PC-3 (cell line): ENCODE data around the gene KANK4. TPM values are rescaled to one million over a fixed set of nuclear protein-coding genes. Genes with fewer than 3 reads are reported as not detected.

ENCODE experiments used
- ATAC-seq: fragments of 200-7000 bp; cut with Tn5 transposase; 2 replicates; pipeline ENCODE4 v1.9.1; 2020; ENCODE audit warnings: mild to moderate bottlenecking, moderate library complexity
- BruUV-seq: library from RNA; stranded (reverse); fragments of 400-500 nt; replicated peaks from 2 replicates; lab custom pipeline; 2021; lab: Mats Ljungman, UMichigan
- CTCF ChIA-PET: fragments of 300-600 bp; sonication (Branson Sonifier 250); formaldehyde crosslinking; loops from one replicate; lab custom pipeline; 2022; ENCODE audit warnings: antibody characterized with exemption; lab: Charles Lee
- POLR2A ChIA-PET: fragments of 300-600 bp; sonication (Branson Sonifier 250); formaldehyde crosslinking; loops from one replicate; lab custom pipeline; 2022; ENCODE audit warnings: antibody characterized with exemption; ENCODE audit not compliant: unreplicated experiment; lab: Charles Lee
- DNase-seq: peaks from one replicate; pipeline ENCODE4 v3.0.0-alpha.2; 2015
- H2AFZ ChIP-seq: fragments of 300-600 bp; sonication (generic); 2 replicates; pipeline ENCODE4 v1.6.0; 2016; ENCODE audit warnings: antibody characterized with exemption, low read length
- H3F3A ChIP-seq: fragments of 300-600 bp; sonication (generic); one replicate; pipeline ENCODE4 v1.6.0; 2017; ENCODE audit warnings: antibody characterized with exemption, low read length, control low read depth, mild to moderate bottlenecking; ENCODE audit not compliant: unreplicated experiment
- H3K27ac ChIP-seq: fragments of 300-600 bp; sonication (generic); 2 replicates; pipeline ENCODE4 v1.5.1; 2016; ENCODE audit warnings: mild to moderate bottlenecking, low read length
- H3K27me3 ChIP-seq: fragments of 300-600 bp; sonication (generic); 2 replicates; pipeline ENCODE4 v1.6.1; 2016; ENCODE audit warnings: low read length, mixed read lengths
- H3K36me3 ChIP-seq: fragments of 300-600 bp; sonication (generic); 2 replicates; pipeline ENCODE4 v1.6.1; 2016; ENCODE audit warnings: low read depth, mixed run types, low read length, mixed read lengths
- H3K4me1 ChIP-seq: fragments of 300-600 bp; sonication (generic); 2 replicates; pipeline ENCODE4 v1.5.1; 2016; ENCODE audit warnings: low read length; ENCODE audit not compliant: insufficient read depth
- H3K4me2 ChIP-seq: fragments of 300-600 bp; sonication (generic); 2 replicates; pipeline ENCODE4 v1.6.0; 2016; ENCODE audit warnings: low read length
- H3K4me3 ChIP-seq: fragments of 300-600 bp; sonication (generic); 2 replicates; pipeline ENCODE4 v1.5.1; 2016; ENCODE audit warnings: mild to moderate bottlenecking, low read length, mixed read lengths
- H3K79me2 ChIP-seq: fragments of 300-600 bp; sonication (generic); 2 replicates; pipeline ENCODE4 v1.6.1; 2017; ENCODE audit warnings: low read length, mixed read lengths
- H3K9ac ChIP-seq: fragments of 300-600 bp; sonication (generic); 2 replicates; pipeline ENCODE4 v1.6.0; 2016; ENCODE audit warnings: mild to moderate bottlenecking, low read length
- H3K9me2 ChIP-seq: fragments of 300-600 bp; sonication (generic); replicated peaks from 2 replicates; pipeline ENCODE4 v1.6.1; 2016; ENCODE audit warnings: mixed run types, low read length, mixed read lengths
- H3K9me3 ChIP-seq: fragments of 300-600 bp; sonication (generic); 2 replicates; pipeline ENCODE4 v1.6.1; 2016; ENCODE audit warnings: low read length, mixed read lengths
- H4K20me1 ChIP-seq: fragments of 300-600 bp; sonication (generic); 2 replicates; pipeline ENCODE4 v1.6.1; 2016; ENCODE audit warnings: low read length, mixed read lengths
- CTCF ChIP-seq: fragments of 300-600 bp; sonication (generic); conservative IDR thresholded peaks from 2 replicates; pipeline ENCODE4 v1.5.1; 2017; ENCODE audit warnings: antibody characterized with exemption, low read depth, mild to moderate bottlenecking, low read length
- EZH2 ChIP-seq: fragments of 300-600 bp; sonication (generic); IDR thresholded peaks from one replicate; pipeline ENCODE4 v1.6.1; 2017; ENCODE audit warnings: antibody characterized with exemption, mild to moderate bottlenecking, low read length; ENCODE audit not compliant: unreplicated experiment
- EZH2phosphoT487 ChIP-seq: fragments of 300-600 bp; sonication (generic); IDR thresholded peaks from 2 replicates; pipeline ENCODE4 v1.6.1; 2018; ENCODE audit warnings: mild to moderate bottlenecking, antibody characterized with exemption, low read length, borderline replicate concordance
- intact Hi-C: fragments of 100-400 bp; cut with micrococcal nuclease; formaldehyde crosslinking; loops from 2 replicates; pipeline ENCODE4 v1.9.0; 2023
- total RNA-seq: library from RNA; depleted of rRNA; stranded (reverse); fragments of >200 nt; gene quantifications from 2 replicates; pipeline ENCODE4 v1.2.3, GENCODE V29; 2014

KANK4 gene
- total RNA-seq, 1 experiment from 2014 or later, result not detected

GRCh38 chr1:62213075-62213914 is 105.9 kb downstream of the KANK4 start:
- TF ChIP-seq CTCF (no peak), EZH2 (no peak), EZH2phosphoT487 (no peak)
- no TSS peak for BruUV-seq
- H3K36me3 ChIP-seq, result no peaks in the 10 kb centered on the region
- ChIA-PET CTCF (no interaction called here), POLR2A (no interaction called here)
- no peaks in the 10 kb centered on the region for H3K79me2 ChIP-seq
- no peak overlapping the region for H3K27ac ChIP-seq
- H3K9me2 ChIP-seq, result no peaks in the 10 kb centered on the region
- DNase-seq (no peak), ATAC-seq (no peak)
- no peaks in the 10 kb centered on the region for H3F3A ChIP-seq
- no peak overlapping the region for H3K9ac ChIP-seq
- H3K9me3 ChIP-seq, result peaks cover 9% of the 10 kb centered on the region; the same call in 1 of the 2 replicates
- H3K4me1 ChIP-seq, result peaks cover 10% of the 10 kb centered on the region
- H2AFZ ChIP-seq, result no peak overlapping the region
- no peaks in the 10 kb centered on the region for H3K27me3 ChIP-seq
- no peaks in the 10 kb centered on the region for H4K20me1 ChIP-seq
- no peak overlapping the region for H3K4me3 ChIP-seq
- H3K4me2 ChIP-seq, result no peak overlapping the region
- intact Hi-C loops, result no loop called here

- no peak for DNase-seq
- intact Hi-C loops, result no loop called here
- POLR2A ChIA-PET, result no interaction called here
- no peak overlapping the region for H3K9ac ChIP-seq
- no peaks in the 10 kb centered on the region for H3K79me2 ChIP-seq
- TF ChIP-seq EZH2 (no peak), CTCF (no peak), EZH2phosphoT487 (no peak)
- no peaks in the 10 kb centered on the region for H3K27me3 ChIP-seq
- CTCF ChIA-PET, result no interaction called here
- ATAC-seq, result no peak
- H2AFZ ChIP-seq, result no peak overlapping the region
- no peaks in the 10 kb centered on the region for H4K20me1 ChIP-seq
- H3K4me3 ChIP-seq, result no peak overlapping the region
- H3F3A ChIP-seq, result no peaks in the 10 kb centered on the region
- BruUV-seq, result no TSS peak
- H3K4me2 ChIP-seq, result no peak overlapping the region
- H3K9me2 ChIP-seq, result no peaks in the 10 kb centered on the region
- H3K36me3 ChIP-seq, result no peaks in the 10 kb centered on the region
- no peak overlapping the region for H3K27ac ChIP-seq
- H3K4me1 ChIP-seq, result peaks cover 10% of the 10 kb centered on the region
- peaks cover 9% of the 10 kb centered on the region; the same call in 1 of the 2 replicates for H3K9me3 ChIP-seq
Observed at GRCh38 chr1:62212411-62212810, 106.8 kb downstream of the KANK4 start.

- no TSS peak for BruUV-seq
Observed at GRCh38 chr1:62210960-62211359, 108.3 kb downstream of the KANK4 start.

More at GRCh38 chr1:62210960-62211359, 108.3 kb downstream of the KANK4 start:
- H3K9me3 ChIP-seq, result peaks cover 9% of the 10 kb centered on the region; the same call in 1 of the 2 replicates
- no peak overlapping the region for H3K4me2 ChIP-seq
- H3K79me2 ChIP-seq, result no peaks in the 10 kb centered on the region
- ATAC-seq (no peak), DNase-seq (no peak)
- no peaks in the 10 kb centered on the region for H3F3A ChIP-seq
- intact Hi-C loops, result loop anchor here (1.0 kb wide), 1 partner anchor 196 kb away; no protein-coding TSS in a partner anchor
- H2AFZ ChIP-seq, result no peak overlapping the region
- TF ChIP-seq CTCF (no peak), EZH2 (no peak), EZH2phosphoT487 (no peak)
- H3K27me3 ChIP-seq, result no peaks in the 10 kb centered on the region
- H3K9me2 ChIP-seq, result no peaks in the 10 kb centered on the region
- no peak overlapping the region for H3K27ac ChIP-seq
- H3K4me3 ChIP-seq, result no peak overlapping the region
- H3K4me1 ChIP-seq, result peaks cover 10% of the 10 kb centered on the region
- CTCF ChIA-PET, result no interaction called here
- H4K20me1 ChIP-seq, result no peaks in the 10 kb centered on the region
- no peak overlapping the region for H3K9ac ChIP-seq
- POLR2A ChIA-PET, result no interaction called here
- H3K36me3 ChIP-seq, result no peaks in the 10 kb centered on the region
